Endothelial cell of umbilical vein (primary cell): ENCODE measurements around the gene USP49.

Experiments used
- CTCF ChIP-seq, 2 donors: IDR thresholded peaks; 1 replicate in 1 of 2; 2 replicates in 1 of 2; pipeline ENCODE4 v1.5.1; 2011; ENCODE audit warnings: low read length in 2 of 2, mild to moderate bottlenecking in 2 of 2, moderate library complexity in 2 of 2, control low read depth in 1 of 2, inconsistent platforms in 1 of 2, low read depth in 1 of 2; ENCODE audit not compliant: insufficient read depth in 1 of 2; ENCODE audit errors: extremely low read depth in 1 of 2
- EZH2 ChIP-seq: IDR thresholded peaks from 2 replicates; pipeline ENCODE4 v1.6.1; 2012; ENCODE audit warnings: borderline replicate concordance, low read depth, mild to moderate bottlenecking, moderate library complexity, low read length, inconsistent platforms; ENCODE audit not compliant: severe bottlenecking
- FOS ChIP-seq: IDR thresholded peaks from 2 replicates; pipeline ENCODE4 v1.6.1; 2011; ENCODE audit warnings: mild to moderate bottlenecking, low read length, moderate library complexity, borderline replicate concordance; ENCODE audit not compliant: insufficient read depth
- GATA2 ChIP-seq: IDR thresholded peaks from 2 replicates; pipeline ENCODE4 v1.7.0; 2011; ENCODE audit warnings: low read depth, mild to moderate bottlenecking, moderate library complexity, mixed read lengths, low read length; ENCODE audit not compliant: insufficient read length, insufficient read depth
- JUN ChIP-seq: IDR thresholded peaks from 2 replicates; pipeline ENCODE4 v1.6.1; 2011; ENCODE audit warnings: borderline replicate concordance, low read depth; ENCODE audit not compliant: insufficient read length, insufficient read depth
- MAX ChIP-seq: IDR thresholded peaks from 2 replicates; pipeline ENCODE4 v1.6.1; 2011; ENCODE audit not compliant: insufficient read depth, insufficient read length
- MYC ChIP-seq: IDR thresholded peaks from one replicate; pipeline ENCODE4 v1.6.1; 2011; ENCODE audit warnings: mild to moderate bottlenecking, low read depth, low read length
- POLR2A ChIP-seq: IDR thresholded peaks from 2 replicates; pipeline ENCODE4 v1.6.1; 2012; ENCODE audit warnings: low read depth, mild to moderate bottlenecking, control low read depth, low read length
- POLR2AphosphoS5 ChIP-seq: IDR thresholded peaks from 2 replicates; pipeline ENCODE4 v1.6.1; 2012; ENCODE audit warnings: low read depth, mild to moderate bottlenecking, control low read depth, low read length, moderate library complexity; ENCODE audit not compliant: insufficient read depth

GRCh38 chr6:41871691-41872090, 23.5 kb downstream of the USP49 start:
- TF ChIP-seq CTCF (IDR thresholded peaks at IDR 0.05; ENCODE audit: extremely low read depth in 1 of 2, insufficient read depth in 1 of 2, low read depth in 1 of 2, low read length in 2 of 2), result no peak
- no peak for TF ChIP-seq MYC
- TF ChIP-seq MAX, result no peak
- TF ChIP-seq POLR2A, result no peak
- no peak for TF ChIP-seq EZH2
- TF ChIP-seq JUN, result no peak
- no peak for TF ChIP-seq POLR2AphosphoS5
- no peak for TF ChIP-seq GATA2
- no peak for TF ChIP-seq FOS
